AG04450 (cell line): ENCODE results near the gene PDZRN4. TPM values are rescaled to one million over a fixed set of nuclear protein-coding genes. Genes with fewer than 3 reads are reported as not detected.

Experiments used
- CTCF ChIA-PET: fragments of 300-600, 350-600 bp; formaldehyde crosslinking; extraction: SDS; loops from one replicate; lab custom pipeline; 2022; ENCODE audit warnings: antibody characterized with exemption, inconsistent platforms; lab: Charles Lee
- POLR2A ChIA-PET: fragments of 350-600 bp; formaldehyde crosslinking; extraction: SDS; loops from one replicate; lab custom pipeline; 2021; ENCODE audit warnings: antibody characterized with exemption, inconsistent platforms; lab: Yijun Ruan, JAX
- DNase-seq: peaks from one replicate; pipeline ENCODE4 v3.0.0-alpha.2; 2011; ENCODE audit warnings: low read depth, low spot score
- H3K27ac ChIP-seq: one replicate; pipeline ENCODE4 v1.5.1; 2012; ENCODE audit warnings: low read depth, low read length, control low read depth
- H3K27me3 ChIP-seq: one replicate; pipeline ENCODE4 v1.6.0; 2012; ENCODE audit warnings: low read length; ENCODE audit not compliant: control insufficient read depth, insufficient read depth
- H3K4me3 ChIP-seq: 2 replicates; pipeline ENCODE4 v1.5.1; 2011; ENCODE audit warnings: mild to moderate bottlenecking, low read depth, low read length, control low read depth
- H3K9me3 ChIP-seq: 2 replicates; pipeline ENCODE4 v1.5.1; 2012; ENCODE audit warnings: low read length; ENCODE audit not compliant: control insufficient read depth, insufficient read depth
- polyA plus RNA-seq: library from polyadenylated mRNA; depleted of rRNA; stranded (reverse); fragments of >200 nt; gene quantifications from 2 replicates; pipeline ENCODE4 v1.2.3, GENCODE V29; 2011
- TF ChIP-seq, protein P1 (sequence below): IDR thresholded peaks from 2 replicates; pipeline ENCODE4 v1.5.1; 2011; ENCODE audit warnings: low read depth, low read length, control low read depth, inconsistent platforms

PDZRN4 gene
- polyA plus RNA-seq, 1 experiment = not detected

DNA sequence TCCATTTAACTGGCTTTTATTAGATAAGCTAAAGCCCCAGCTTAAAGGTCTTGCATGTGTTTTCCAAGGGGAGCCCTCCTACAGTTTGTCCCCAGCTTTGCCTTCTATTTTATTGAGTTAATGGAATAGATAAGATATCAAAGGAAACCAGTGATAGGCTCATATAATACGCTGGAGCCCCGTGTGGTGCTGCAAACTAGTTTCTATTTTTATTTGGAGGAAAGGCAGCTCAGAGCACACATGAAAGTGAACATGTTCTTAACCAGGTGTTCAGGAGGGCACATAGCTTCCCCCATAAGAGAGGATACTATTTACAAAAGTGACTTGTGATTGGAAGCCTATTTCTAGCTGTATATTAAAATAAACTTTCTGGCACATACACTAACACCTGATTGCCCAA is 251.7 kb downstream of the PDZRN4 start:
- ChIA-PET CTCF (no interaction called here), POLR2A (no interaction called here)
- H3K9me3 ChIP-seq = no peaks in the 10 kb centered on the region
- no peak overlapping the region for H3K27ac ChIP-seq
- no peaks in the 10 kb centered on the region for H3K27me3 ChIP-seq
- TF ChIP-seq, protein P1, sequence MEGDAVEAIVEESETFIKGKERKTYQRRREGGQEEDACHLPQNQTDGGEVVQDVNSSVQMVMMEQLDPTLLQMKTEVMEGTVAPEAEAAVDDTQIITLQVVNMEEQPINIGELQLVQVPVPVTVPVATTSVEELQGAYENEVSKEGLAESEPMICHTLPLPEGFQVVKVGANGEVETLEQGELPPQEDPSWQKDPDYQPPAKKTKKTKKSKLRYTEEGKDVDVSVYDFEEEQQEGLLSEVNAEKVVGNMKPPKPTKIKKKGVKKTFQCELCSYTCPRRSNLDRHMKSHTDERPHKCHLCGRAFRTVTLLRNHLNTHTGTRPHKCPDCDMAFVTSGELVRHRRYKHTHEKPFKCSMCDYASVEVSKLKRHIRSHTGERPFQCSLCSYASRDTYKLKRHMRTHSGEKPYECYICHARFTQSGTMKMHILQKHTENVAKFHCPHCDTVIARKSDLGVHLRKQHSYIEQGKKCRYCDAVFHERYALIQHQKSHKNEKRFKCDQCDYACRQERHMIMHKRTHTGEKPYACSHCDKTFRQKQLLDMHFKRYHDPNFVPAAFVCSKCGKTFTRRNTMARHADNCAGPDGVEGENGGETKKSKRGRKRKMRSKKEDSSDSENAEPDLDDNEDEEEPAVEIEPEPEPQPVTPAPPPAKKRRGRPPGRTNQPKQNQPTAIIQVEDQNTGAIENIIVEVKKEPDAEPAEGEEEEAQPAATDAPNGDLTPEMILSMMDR = no peak
- no peak overlapping the region for H3K4me3 ChIP-seq
- no peak for DNase-seq

DNA sequence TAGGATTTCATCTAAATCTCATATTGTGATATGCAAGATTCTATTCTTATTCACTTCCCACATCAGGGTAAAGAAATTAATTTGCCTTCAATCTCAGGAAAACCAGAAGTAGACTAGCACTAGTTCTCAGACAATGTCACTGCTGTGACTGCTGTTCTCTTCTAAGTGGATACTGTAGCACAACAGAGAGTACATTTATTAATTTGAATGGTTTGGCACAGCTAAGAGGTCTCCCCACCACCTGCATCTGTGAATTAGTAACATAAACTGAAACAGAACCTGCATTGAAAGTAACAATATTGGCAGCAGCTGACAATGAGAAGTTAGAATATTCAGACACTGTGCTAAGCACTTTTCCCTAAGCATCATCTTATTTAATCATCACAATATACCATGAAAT is 253.1 kb downstream of the PDZRN4 start:
- POLR2A ChIA-PET = no interaction called here
- CTCF ChIA-PET = no interaction called here

DNA sequence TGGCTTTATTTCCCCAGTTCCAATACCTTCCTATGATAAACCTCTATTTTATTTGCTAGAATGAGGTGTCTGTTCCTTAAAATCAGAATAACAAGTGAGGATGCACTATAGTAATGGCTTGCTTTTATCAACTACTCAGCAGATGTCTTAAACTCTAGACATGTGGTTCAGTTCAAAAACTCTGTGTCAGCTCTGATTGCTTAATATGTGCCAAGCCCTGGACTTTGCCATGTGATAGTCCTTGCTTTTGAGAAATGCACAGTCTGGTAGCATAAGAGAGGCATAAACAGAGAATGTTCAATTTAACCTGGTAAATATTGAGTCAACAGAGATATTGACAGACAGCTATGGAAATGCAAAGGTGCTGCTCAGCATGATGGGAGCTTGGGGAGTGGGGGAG is 254.8 kb downstream of the PDZRN4 start:
- DNase-seq = no peak
- POLR2A ChIA-PET = no interaction called here
- CTCF ChIA-PET = no interaction called here
- TF ChIP-seq, protein P1 = no peak
- no peaks in the 10 kb centered on the region for H3K27me3 ChIP-seq
- H3K9me3 ChIP-seq = no peaks in the 10 kb centered on the region
- H3K27ac ChIP-seq = no peak overlapping the region
- H3K4me3 ChIP-seq = no peak overlapping the region

More for the DNA sequence above, 253.1 kb downstream of the PDZRN4 start:
- TF ChIP-seq, protein P1 = no peak
- Histone ChIP-seq H3K27ac (no peak overlapping the region), H3K9me3 (no peaks in the 10 kb centered on the region), H3K4me3 (no peak overlapping the region), H3K27me3 (no peaks in the 10 kb centered on the region)
- no peak for DNase-seq

DNA sequence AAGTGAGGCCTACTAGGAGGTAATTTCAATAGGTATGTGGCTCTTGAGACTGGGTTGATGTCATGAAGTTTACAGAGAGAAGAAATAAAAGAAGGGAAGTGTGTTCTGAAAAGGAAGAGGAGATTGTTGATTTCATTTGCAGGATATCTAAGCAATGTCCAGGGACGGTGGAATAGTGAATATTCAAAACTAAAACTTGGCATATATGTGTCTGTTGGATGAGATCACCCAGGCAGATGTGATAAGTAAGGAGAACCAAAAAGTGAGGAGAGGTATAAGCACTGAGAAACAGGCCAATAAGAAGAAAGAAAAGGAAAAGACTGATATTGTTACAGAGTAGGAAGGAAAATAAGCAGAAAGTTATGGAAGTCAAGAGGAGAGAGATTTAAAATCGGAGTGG is 255.6 kb downstream of the PDZRN4 start:
- no peak overlapping the region for H3K27ac ChIP-seq
- ChIA-PET CTCF (no interaction called here), POLR2A (no interaction called here)
- no peaks in the 10 kb centered on the region for H3K9me3 ChIP-seq
- H3K4me3 ChIP-seq = no peak overlapping the region
- no peaks in the 10 kb centered on the region for H3K27me3 ChIP-seq
- DNase-seq = no peak
- TF ChIP-seq, protein P1 = no peak

DNA sequence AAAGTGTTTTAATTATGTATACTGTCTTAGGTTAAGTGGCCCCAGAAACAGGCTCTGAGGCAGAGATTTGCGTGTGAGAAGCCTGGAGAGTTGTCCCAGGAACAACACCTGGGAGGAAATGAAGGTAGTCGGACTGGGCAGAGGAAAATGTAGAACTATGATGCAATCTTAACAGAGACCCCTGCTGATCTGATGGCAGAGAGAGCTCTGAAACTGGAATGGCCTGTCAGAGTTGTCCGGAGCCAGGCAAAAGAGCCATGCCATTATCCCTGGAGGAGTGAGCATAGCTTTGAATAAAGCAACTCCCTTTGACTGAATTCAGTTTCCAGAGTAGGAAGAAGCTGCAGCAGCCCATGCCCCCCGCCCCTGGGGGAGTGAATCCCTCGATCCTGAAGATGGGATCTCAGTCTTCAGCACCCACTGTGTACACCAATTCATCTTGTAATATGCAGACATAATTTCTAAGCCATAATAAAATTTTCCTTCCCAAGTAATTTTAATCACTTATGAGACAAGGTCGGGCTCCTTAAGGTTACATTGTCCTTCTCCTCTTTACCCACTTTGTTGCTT is 264.8 kb downstream of the PDZRN4 start:
- H3K27me3 ChIP-seq = no peaks in the 10 kb centered on the region
- DNase-seq = no peak
- CTCF ChIA-PET = interaction anchor here (0.6 kb wide), 1 partner anchor 17 kb away, joined by 3 read pairs; no protein-coding TSS in a partner anchor
- H3K9me3 ChIP-seq = no peaks in the 10 kb centered on the region
- TF ChIP-seq, protein P1 = no peak
- H3K27ac ChIP-seq = no peak overlapping the region
- POLR2A ChIA-PET = no interaction called here
- no peak overlapping the region for H3K4me3 ChIP-seq
